Measurements from ENCODE around the gene SYS1.

DNA sequence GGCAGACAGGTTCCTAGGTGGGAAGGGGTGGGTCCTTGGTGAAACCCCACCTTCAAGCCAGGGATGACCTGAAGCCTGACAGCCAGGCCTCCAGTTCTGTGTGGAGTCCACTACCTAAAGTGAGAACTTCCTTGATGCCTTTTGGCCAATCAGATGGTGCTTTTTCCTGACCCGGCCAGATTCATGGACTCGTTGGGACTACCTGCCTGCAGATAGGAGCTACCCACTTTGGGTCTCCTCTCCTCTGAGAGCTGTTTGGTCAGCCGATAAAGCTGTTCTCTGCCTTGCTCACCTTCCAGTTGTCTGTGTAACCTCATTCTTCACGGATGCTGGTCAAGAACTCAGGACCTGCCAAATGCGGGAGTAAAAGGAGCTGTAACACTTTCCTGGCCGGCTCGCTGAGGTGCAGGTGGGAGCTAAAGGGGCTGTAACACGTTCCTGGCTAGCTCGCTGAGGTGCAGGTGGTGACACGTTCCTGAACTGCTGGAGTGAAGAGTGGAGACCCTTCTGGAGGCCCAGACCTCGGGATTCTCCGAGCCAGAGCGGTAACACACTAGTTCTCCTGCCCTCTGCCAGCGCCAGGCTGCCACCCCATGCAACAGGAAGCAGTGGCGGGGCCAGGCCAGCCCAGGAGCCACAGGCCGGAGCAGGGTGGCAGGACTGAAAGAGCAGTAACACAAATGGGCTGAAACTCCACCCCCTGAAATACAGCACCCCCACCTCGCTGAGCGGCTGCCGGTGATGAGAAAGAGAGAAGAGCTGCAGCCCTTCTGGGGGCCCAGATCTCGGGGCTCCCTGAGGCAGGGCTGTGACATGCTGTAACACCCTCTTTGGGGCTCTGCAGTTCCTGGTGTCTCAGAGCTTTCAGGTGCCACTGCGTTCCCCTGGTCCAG, 31.5 kb downstream of the SYS1 start:
- TF ChIP-seq, protein P1, sequence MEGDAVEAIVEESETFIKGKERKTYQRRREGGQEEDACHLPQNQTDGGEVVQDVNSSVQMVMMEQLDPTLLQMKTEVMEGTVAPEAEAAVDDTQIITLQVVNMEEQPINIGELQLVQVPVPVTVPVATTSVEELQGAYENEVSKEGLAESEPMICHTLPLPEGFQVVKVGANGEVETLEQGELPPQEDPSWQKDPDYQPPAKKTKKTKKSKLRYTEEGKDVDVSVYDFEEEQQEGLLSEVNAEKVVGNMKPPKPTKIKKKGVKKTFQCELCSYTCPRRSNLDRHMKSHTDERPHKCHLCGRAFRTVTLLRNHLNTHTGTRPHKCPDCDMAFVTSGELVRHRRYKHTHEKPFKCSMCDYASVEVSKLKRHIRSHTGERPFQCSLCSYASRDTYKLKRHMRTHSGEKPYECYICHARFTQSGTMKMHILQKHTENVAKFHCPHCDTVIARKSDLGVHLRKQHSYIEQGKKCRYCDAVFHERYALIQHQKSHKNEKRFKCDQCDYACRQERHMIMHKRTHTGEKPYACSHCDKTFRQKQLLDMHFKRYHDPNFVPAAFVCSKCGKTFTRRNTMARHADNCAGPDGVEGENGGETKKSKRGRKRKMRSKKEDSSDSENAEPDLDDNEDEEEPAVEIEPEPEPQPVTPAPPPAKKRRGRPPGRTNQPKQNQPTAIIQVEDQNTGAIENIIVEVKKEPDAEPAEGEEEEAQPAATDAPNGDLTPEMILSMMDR (IDR thresholded peaks at IDR 0.05; ENCODE audit: insufficient read depth, low read depth, low read length), result no peak
- no peak for TF ChIP-seq EZH2 (IDR thresholded peaks at IDR 0.05; ENCODE audit: insufficient read depth, low read length)
